GM23338 (cell line): Measurements from ENCODE around the gene BARX2. TPM values are rescaled to one million over a fixed set of nuclear protein-coding genes. Genes with fewer than 3 reads are reported as not detected.

Source experiments
- ATAC-seq: fragments of 200-7000 bp; cut with Tn5 transposase; 3 replicates; pipeline ENCODE4 v1.9.1; 2020
- DNase-seq: peaks from one replicate; pipeline ENCODE4 v3.0.0-alpha.2; 2015; ENCODE audit warnings: low spot score
- H2AFZ ChIP-seq: fragments of 200-600 bp; sonication (generic); 2 replicates; pipeline ENCODE4 v1.8.0; 2016; ENCODE audit warnings: antibody characterized with exemption, mild to moderate bottlenecking, moderate library complexity
- H3F3A ChIP-seq: fragments of 200-600 bp; sonication (generic); replicated peaks from 2 replicates; pipeline ENCODE4 v1.8.0; 2017; ENCODE audit warnings: antibody characterized with exemption, mixed run types, low read depth
- H3K27ac ChIP-seq: fragments of 200-600 bp; sonication (generic); 2 replicates; pipeline ENCODE4 v1.6.1; 2016; ENCODE audit warnings: low read depth
- H3K27me3 ChIP-seq: fragments of 200-600 bp; sonication (generic); 2 replicates; pipeline ENCODE4 v1.8.0; 2016; ENCODE audit warnings: mild to moderate bottlenecking, mixed run types, moderate library complexity; ENCODE audit not compliant: insufficient read depth
- H3K36me3 ChIP-seq: fragments of 200-600 bp; sonication (generic); 2 replicates; pipeline ENCODE4 v1.8.0; 2016; ENCODE audit warnings: mild to moderate bottlenecking; ENCODE audit not compliant: insufficient read depth
- H3K4me1 ChIP-seq: fragments of 200-600 bp; sonication (generic); 2 replicates; pipeline ENCODE4 v1.8.0; 2016; ENCODE audit warnings: mild to moderate bottlenecking, moderate library complexity; ENCODE audit not compliant: insufficient read depth
- H3K4me2 ChIP-seq: fragments of 200-600 bp; sonication (generic); 2 replicates; pipeline ENCODE4 v1.7.1; 2017; ENCODE audit warnings: mixed run types
- H3K4me3 ChIP-seq: fragments of 200-600 bp; sonication (generic); 2 replicates; pipeline ENCODE4 v1.6.1; 2016; ENCODE audit warnings: mixed run types
- H3K79me2 ChIP-seq: fragments of 200-600 bp; sonication (generic); replicated peaks from 2 replicates; pipeline ENCODE4 v1.8.0; 2017; ENCODE audit warnings: mild to moderate bottlenecking; ENCODE audit not compliant: insufficient read depth
- H3K9me2 ChIP-seq: fragments of 200-600 bp; sonication (generic); 2 replicates; pipeline ENCODE4 v1.8.0; 2017; ENCODE audit not compliant: insufficient read depth
- H4K20me1 ChIP-seq: fragments of 200-600 bp; sonication (generic); replicated peaks from 2 replicates; pipeline ENCODE4 v1.8.0; 2017; ENCODE audit warnings: mild to moderate bottlenecking; ENCODE audit not compliant: insufficient read depth
- H3K27ac Mint-ChIP-seq: 2 replicates; pipeline ENCODE4 v1.8.0; 2020; ENCODE audit warnings: inconsistent platforms, mild to moderate bottlenecking, moderate library complexity, mixed read lengths
- H3K27me3 Mint-ChIP-seq: 3 replicates; pipeline ENCODE4 v1.8.0; 2022; ENCODE audit warnings: low read depth, mild to moderate bottlenecking, moderate library complexity, mixed read lengths, inconsistent platforms; ENCODE audit not compliant: insufficient read depth, poor library complexity
- H3K36me3 Mint-ChIP-seq: 3 replicates; pipeline ENCODE4 v1.8.0; 2021; ENCODE audit warnings: low read depth, mild to moderate bottlenecking, inconsistent platforms, moderate library complexity, mixed read lengths
- H3K4me1 Mint-ChIP-seq: 3 replicates; pipeline ENCODE4 v1.8.0; 2020; ENCODE audit warnings: mild to moderate bottlenecking, inconsistent platforms, mixed read lengths
- H3K4me3 Mint-ChIP-seq: 3 replicates; pipeline ENCODE4 v1.8.0; 2021; ENCODE audit warnings: moderate library complexity, mild to moderate bottlenecking, inconsistent platforms, mixed read lengths
- H3K9me3 Mint-ChIP-seq: 3 replicates; pipeline ENCODE4 v1.8.0; 2020; ENCODE audit warnings: moderate library complexity, mild to moderate bottlenecking, inconsistent platforms, mixed read lengths
- CREB1 ChIP-seq: fragments of 250-450 bp; sonication (Bioruptor Pico); IDR thresholded peaks from 2 replicates; pipeline ENCODE4 v1.5.0; 2020; ENCODE audit warnings: low read depth, mild to moderate bottlenecking, moderate library complexity
- JUNB ChIP-seq: IDR thresholded peaks from one replicate; pipeline ENCODE4 v1.6.1; 2016; ENCODE audit warnings: antibody characterized with exemption; ENCODE audit not compliant: unreplicated experiment
- NANOG ChIP-seq: IDR thresholded peaks from 2 replicates; pipeline ENCODE4 v1.6.1; 2016; ENCODE audit warnings: antibody characterized with exemption, borderline replicate concordance
- POLR2AphosphoS5 ChIP-seq: IDR thresholded peaks from 2 replicates; pipeline ENCODE4 v1.6.1; 2016; ENCODE audit warnings: antibody characterized with exemption, low read depth
- STAT1 ChIP-seq: IDR thresholded peaks from one replicate; pipeline ENCODE4 v1.6.1; 2016; ENCODE audit warnings: antibody characterized with exemption; ENCODE audit not compliant: unreplicated experiment
- ZNF114 ChIP-seq: fragments of 250-450 bp; sonication (Bioruptor Pico); IDR thresholded peaks from 2 replicates; pipeline ENCODE4 v1.5.0; 2020; ENCODE audit warnings: mild to moderate bottlenecking, moderate library complexity
- polyA plus RNA-seq: library from polyadenylated mRNA; unstranded; fragments of >200 nt; fragmentation: Nextera tagmentation; extraction: Ambion mirVana; gene quantifications from 2 replicates; pipeline ENCODE4 v1.2.1, GENCODE V29; 2016
- total RNA-seq: library from RNA; depleted of rRNA; stranded (reverse); fragments of >200 nt; shearing (Covaris generic); gene quantifications from 2 replicates; pipeline ENCODE4 v1.2.3, GENCODE V29; 2014
- TF ChIP-seq, protein P1 (sequence below): fragments of 250-450 bp; sonication (Bioruptor Pico); IDR thresholded peaks from 2 replicates; pipeline ENCODE4 v1.5.0; 2020; ENCODE audit warnings: mild to moderate bottlenecking, moderate library complexity

BARX2 gene
- total and polyA plus RNA-seq, 2 experiments from 2014 or later: not detected

DNA sequence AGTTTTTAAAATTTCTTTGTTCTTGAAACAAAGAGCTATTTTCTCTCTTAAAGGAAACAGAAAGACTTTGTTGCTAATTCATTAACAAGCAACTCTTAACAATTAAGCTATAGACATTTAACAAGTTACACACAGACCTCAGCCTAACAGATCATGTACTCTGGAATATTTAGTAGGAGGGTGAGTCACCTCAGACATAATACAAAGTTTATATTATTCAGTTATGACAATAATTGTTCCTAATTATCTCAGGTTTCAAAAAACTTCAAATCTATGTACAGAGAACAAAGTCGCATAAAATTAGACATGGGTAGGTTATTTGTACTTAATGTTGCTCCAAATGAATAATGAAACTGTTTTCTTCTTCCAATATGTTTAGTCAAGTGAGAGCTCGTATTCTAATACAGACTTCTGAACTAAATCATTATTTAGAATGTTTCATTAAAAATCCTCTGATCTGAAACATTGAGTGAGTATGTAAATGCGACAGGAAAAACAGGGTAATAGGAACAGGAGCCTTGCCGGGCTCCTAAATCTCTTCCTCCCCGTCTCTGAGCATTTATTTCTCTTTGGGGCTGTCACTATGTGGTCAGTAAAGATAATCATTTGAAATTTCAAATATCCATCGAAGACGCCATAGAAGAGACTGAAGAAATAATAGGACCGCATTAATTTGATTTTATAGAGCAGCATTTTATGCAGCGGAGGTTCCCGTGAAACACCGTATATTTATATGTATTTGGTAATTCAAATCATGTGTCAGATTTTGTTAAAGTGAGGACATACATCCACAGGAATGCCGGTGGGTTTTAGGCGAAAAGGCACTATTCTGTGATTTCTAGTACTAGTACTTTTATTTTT, 8.7 kb upstream of the BARX2 start (continued):
- TF ChIP-seq, protein P1, sequence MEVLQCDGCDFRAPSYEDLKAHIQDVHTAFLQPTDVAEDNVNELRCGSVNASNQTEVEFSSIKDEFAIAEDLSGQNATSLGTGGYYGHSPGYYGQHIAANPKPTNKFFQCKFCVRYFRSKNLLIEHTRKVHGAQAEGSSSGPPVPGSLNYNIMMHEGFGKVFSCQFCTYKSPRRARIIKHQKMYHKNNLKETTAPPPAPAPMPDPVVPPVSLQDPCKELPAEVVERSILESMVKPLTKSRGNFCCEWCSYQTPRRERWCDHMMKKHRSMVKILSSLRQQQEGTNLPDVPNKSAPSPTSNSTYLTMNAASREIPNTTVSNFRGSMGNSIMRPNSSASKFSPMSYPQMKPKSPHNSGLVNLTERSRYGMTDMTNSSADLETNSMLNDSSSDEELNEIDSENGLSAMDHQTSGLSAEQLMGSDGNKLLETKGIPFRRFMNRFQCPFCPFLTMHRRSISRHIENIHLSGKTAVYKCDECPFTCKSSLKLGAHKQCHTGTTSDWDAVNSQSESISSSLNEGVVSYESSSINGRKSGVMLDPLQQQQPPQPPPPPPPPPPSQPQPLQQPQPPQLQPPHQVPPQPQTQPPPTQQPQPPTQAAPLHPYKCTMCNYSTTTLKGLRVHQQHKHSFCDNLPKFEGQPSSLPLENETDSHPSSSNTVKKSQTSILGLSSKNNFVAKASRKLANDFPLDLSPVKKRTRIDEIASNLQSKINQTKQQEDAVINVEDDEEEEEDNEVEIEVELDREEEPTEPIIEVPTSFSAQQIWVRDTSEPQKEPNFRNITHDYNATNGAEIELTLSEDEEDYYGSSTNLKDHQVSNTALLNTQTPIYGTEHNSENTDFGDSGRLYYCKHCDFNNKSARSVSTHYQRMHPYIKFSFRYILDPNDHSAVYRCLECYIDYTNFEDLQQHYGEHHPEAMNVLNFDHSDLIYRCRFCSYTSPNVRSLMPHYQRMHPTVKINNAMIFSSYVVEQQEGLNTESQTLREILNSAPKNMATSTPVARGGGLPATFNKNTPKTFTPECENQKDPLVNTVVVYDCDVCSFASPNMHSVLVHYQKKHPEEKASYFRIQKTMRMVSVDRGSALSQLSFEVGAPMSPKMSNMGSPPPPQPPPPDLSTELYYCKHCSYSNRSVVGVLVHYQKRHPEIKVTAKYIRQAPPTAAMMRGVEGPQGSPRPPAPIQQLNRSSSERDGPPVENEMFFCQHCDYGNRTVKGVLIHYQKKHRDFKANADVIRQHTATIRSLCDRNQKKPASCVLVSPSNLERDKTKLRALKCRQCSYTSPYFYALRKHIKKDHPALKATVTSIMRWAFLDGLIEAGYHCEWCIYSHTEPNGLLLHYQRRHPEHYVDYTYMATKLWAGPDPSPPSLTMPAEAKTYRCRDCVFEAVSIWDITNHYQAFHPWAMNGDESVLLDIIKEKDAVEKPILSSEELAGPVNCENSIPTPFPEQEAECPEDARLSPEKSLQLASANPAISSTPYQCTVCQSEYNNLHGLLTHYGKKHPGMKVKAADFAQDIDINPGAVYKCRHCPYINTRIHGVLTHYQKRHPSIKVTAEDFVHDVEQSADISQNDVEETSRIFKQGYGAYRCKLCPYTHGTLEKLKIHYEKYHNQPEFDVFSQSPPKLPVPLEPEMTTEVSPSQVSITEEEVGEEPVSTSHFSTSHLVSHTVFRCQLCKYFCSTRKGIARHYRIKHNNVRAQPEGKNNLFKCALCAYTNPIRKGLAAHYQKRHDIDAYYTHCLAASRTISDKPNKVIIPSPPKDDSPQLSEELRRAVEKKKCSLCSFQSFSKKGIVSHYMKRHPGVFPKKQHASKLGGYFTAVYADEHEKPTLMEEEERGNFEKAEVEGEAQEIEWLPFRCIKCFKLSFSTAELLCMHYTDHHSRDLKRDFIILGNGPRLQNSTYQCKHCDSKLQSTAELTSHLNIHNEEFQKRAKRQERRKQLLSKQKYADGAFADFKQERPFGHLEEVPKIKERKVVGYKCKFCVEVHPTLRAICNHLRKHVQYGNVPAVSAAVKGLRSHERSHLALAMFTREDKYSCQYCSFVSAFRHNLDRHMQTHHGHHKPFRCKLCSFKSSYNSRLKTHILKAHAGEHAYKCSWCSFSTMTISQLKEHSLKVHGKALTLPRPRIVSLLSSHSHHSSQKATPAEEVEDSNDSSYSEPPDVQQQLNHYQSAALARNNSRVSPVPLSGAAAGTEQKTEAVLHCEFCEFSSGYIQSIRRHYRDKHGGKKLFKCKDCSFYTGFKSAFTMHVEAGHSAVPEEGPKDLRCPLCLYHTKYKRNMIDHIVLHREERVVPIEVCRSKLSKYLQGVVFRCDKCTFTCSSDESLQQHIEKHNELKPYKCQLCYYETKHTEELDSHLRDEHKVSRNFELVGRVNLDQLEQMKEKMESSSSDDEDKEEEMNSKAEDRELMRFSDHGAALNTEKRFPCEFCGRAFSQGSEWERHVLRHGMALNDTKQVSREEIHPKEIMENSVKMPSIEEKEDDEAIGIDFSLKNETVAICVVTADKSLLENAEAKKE (CRISPR knock-in tag): no peak
- TF ChIP-seq CREB1 (CRISPR knock-in tag): no peak
- TF ChIP-seq NANOG: no peak
- TF ChIP-seq STAT1: no peak
- TF ChIP-seq POLR2AphosphoS5: no peak

DNA sequence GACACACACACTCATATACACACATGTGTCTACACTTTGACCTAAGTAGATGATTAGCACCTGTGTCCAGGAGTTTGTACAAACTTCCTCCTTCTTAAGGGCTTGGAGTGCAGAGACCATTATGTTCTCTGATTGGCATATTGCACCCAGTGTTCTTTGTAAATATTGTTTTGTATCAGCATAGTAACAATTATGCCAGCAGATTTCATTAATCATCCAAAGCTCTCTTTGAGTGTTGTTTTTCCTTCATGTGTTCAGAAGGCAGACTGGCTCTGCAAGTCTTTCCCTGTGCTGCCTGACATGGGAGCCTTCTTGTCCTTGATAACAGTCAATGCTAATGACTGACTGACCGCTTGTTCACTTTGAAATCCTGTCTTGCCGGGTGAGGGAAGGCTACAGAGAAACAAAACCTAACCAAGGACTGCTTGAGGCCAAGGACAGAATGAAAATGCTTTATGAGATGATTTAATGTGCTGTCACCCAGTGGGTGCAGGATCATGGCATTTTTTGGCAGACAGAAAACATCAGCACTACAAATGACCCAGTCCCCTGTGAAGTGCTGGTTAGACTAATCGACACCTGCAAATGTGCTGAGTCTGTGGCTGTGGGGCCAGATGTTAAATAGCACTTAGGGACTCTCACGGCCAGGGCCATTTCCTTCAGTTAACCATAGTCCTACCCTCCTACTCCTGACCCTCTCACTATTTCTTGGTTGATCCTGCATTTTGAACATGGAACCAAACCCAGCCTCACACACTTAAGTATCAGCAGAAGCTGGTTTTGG, 6.6 kb upstream of the BARX2 start:
- H3K36me3 Mint-ChIP-seq: no peaks in the 10 kb centered on the region
- ATAC-seq: no peak
- no peak overlapping the region for H3K4me3 ChIP-seq
- peaks cover 10% of the 10 kb centered on the region for H3K4me1 Mint-ChIP-seq
- H3K27ac Mint-ChIP-seq: no peak overlapping the region
- H3F3A ChIP-seq: 0 out of 2 replicates have a peak, but pooled peaks cover 3% of the 10 kb centered on the region
- H3K4me3 Mint-ChIP-seq: no peak overlapping the region
- no peak for DNase-seq
- H3K9me2 ChIP-seq: no peaks in the 10 kb centered on the region
- peaks cover 53% of the 10 kb centered on the region for H3K27me3 Mint-ChIP-seq
- H2AFZ ChIP-seq: no peak overlapping the region
- H3K9me3 Mint-ChIP-seq: no peaks in the 10 kb centered on the region
- no peak overlapping the region for H3K4me2 ChIP-seq
- H3K36me3 ChIP-seq: no peaks in the 10 kb centered on the region
- H3K27me3 ChIP-seq: peaks cover 90% of the 10 kb centered on the region
- peaks cover 6% of the 10 kb centered on the region for H3K4me1 ChIP-seq
- no peaks in the 10 kb centered on the region for H3K79me2 ChIP-seq
- H4K20me1 ChIP-seq: no peaks in the 10 kb centered on the region
- no peak overlapping the region for H3K27ac ChIP-seq
- TF ChIP-seq NANOG (no peak), POLR2AphosphoS5 (no peak), CREB1 (CRISPR knock-in tag) (no peak), STAT1 (no peak), JUNB (no peak), ZNF114 (CRISPR knock-in tag) (no peak)
- TF ChIP-seq, protein P1 (CRISPR knock-in tag): no peak
